SK-MEL-5 (cell line): ENCODE results near the gene ZBTB12. TPM values are rescaled to one million over a fixed set of nuclear protein-coding genes. Genes with fewer than 3 reads are reported as not detected.
"Not testable (repeated sequence)": the region's sequence is repeated elsewhere in the genome, so short reads cannot be mapped to it uniquely, and the experiment has no call there.

Source experiments
- DNase-seq: peaks from one replicate; pipeline ENCODE4 v3.0.0-alpha.2; 2016; ENCODE audit warnings: low read depth, low spot score
- in situ Hi-C: cut with HindIII; loops from 2 replicates; pipeline ENCODE4 v1.10.0; 2016; ENCODE audit warnings: low sequenced_read_pairs, high pct_unique_total_duplicates, low pct_unique_long_range_greater_than_20kb
- total RNA-seq: library from RNA; depleted of rRNA; stranded (reverse); fragments of >200 nt; shearing (Covaris generic); gene quantifications from 2 replicates; pipeline ENCODE4 v1.2.3, GENCODE V29; 2014

The ZBTB12 gene
- total RNA-seq, 1 experiment from 2014 or later = 1.3 TPM

- no peak for DNase-seq
- in situ Hi-C loops = no loop called here
Measured at GRCh38 chr6:31927863-31928671, 26.2 kb upstream of the ZBTB12 start.

- in situ Hi-C loops = no loop called here
- DNase-seq = peak; percentile 24
Measured at GRCh38 chr6:31927242-31927862, 25.5 kb upstream of the ZBTB12 start, which contains the start of gene C2. C2 (plus strand) TSS chr6:31927717; CDS start chr6:31927753, 36 bp downstream.

- in situ Hi-C loops = no loop called here
- DNase-seq = peak; percentile 39
Measured at GRCh38 chr6:31922942-31923341, 21.1 kb upstream of the ZBTB12 start.

GRCh38 chr6:31920811-31921210, 18.9 kb upstream of the ZBTB12 start:
- in situ Hi-C loops = no loop called here
- no peak for DNase-seq

- in situ Hi-C loops = no loop called here
- DNase-seq = no peak
Measured at GRCh38 chr6:31919624-31920303, 17.9 kb upstream of the ZBTB12 start.

GRCh38 chr6:31918069-31918720, 16.3 kb upstream of the ZBTB12 start:
- in situ Hi-C loops = no loop called here
- DNase-seq = no peak

GRCh38 chr6:31915756-31916155, 13.9 kb upstream of the ZBTB12 start:
- in situ Hi-C loops = no loop called here
- no peak for DNase-seq

GRCh38 chr6:31915351-31915750, 13.5 kb upstream of the ZBTB12 start:
- DNase-seq = no peak
- in situ Hi-C loops = no loop called here

- in situ Hi-C loops = no loop called here
- DNase-seq = no peak
Measured at GRCh38 chr6:31911826-31912585, 10.1 kb upstream of the ZBTB12 start.

- in situ Hi-C loops = not testable (repeated sequence)
Measured at GRCh38 chr6:31909298-31909697, 7.4 kb upstream of the ZBTB12 start.

GRCh38 chr6:31908791-31909190, 6.9 kb upstream of the ZBTB12 start:
- in situ Hi-C loops = no loop called here
- DNase-seq = peak; percentile 20

More at GRCh38 chr6:31909298-31909697, 7.4 kb upstream of the ZBTB12 start:
- DNase-seq = not testable (repeated sequence)

GRCh38 chr6:31908255-31908654, 6.4 kb upstream of the ZBTB12 start:
- in situ Hi-C loops = not testable (repeated sequence)

GRCh38 chr6:31907158-31907813, 5.4 kb upstream of the ZBTB12 start:
- DNase-seq = peak; percentile 65
- in situ Hi-C loops = no loop called here

More at GRCh38 chr6:31908255-31908654, 6.4 kb upstream of the ZBTB12 start:
- not testable (repeated sequence) for DNase-seq

- in situ Hi-C loops, DNase-seq: not testable (repeated sequence)
Measured at GRCh38 chr6:31906727-31907126, 4.8 kb upstream of the ZBTB12 start.

GRCh38 chr6:31906122-31906521, 4.2 kb upstream of the ZBTB12 start:
- in situ Hi-C loops = no loop called here
- no peak for DNase-seq

GRCh38 chr6:31905041-31905440, 3.2 kb upstream of the ZBTB12 start:
- in situ Hi-C loops = no loop called here
- no peak for DNase-seq

GRCh38 chr6:31903957-31904356, 2.1 kb upstream of the ZBTB12 start:
- no peak for DNase-seq
- in situ Hi-C loops = no loop called here
